Left forelimb (tissue), 1 donor: Measurements from ENCODE around the gene VEZF1.

Source experiments
- DNase-seq: peaks from one replicate; pipeline ENCODE4 v3.0.0-alpha.2; 2018; ENCODE audit warnings: low spot score

Gene VEZF1

DNA sequence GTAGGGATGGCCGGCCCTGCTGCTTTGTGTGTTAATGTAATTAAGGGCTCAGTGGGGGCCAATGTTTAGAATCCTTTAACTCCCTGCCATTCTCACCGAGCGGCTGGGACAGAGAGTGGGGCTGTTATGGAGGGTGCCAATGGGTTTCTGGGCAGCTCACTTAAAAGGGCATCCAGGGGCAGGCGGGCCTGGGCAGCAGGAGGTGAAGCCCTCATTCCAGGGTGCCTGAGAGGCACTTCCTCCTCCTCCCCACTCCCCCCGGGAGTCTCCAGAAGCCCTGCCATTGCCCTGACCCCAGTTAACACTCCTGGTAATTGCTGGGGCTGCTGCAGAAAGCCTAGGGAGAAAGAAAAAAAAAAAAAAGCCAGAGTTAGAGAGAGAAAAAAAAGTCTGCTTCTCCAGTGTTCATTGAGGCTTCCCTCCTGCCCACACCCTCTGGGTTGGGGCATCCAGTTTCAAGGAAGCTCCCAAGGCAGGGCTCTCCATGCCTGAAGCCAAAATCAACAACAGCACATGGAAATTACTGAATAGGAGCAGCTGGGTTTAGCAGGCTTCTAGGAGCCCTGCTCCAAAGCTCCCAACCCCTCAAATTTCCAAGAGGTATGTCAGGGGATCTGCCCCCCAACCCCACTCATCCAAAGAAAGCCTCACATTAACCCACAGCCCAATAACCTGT lies 60.9 kb downstream of the VEZF1 start:
- no peak for DNase-seq

DNA sequence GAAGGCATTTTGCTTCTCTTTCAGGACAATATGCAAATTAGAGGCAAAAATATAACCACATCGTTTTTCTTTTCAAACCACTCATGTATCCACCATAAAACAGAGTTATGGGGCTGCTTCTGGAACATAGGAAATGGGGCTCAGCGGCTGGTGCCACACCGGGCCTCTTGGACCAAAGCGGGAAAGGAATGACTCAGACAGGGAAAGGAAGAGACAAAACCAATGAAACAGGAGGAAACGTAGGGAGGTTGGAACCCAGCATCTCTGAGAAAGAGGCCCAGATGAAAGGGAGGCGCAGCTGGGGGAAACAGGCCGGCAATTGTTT lies 61.4 kb downstream of the VEZF1 start:
- DNase-seq: no peak

DNA sequence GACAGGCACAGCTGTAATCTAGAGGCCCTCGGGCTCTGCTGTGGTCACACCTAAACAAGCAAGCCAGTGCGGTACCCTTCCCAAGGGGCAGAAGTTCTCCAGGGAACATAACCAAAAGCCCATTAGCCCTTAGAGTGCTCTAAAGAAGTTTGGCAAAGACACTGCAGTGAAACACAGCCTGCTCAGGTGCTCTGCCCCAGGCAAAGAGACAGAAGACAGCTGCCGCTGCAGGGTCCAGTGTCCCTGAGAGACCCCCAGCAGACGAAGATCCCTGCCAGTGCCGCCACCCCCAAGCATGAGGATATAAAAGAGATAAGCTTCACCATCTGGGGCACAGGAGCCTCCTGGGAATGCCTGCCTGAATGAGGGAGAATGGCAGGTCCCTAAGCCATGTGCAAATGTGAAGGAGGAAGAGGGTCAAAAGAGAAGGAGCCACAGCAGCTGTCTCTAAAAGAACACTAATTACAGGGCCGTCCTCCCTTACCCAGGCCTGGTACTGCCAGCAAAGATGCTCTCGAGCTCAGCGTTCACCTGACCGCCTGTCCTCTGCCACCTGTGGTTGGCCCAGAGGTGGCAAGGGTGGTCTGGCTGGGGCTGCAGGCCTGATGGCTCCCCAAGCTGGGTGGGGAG lies 62.6 kb downstream of the VEZF1 start:
- no peak for DNase-seq

DNA sequence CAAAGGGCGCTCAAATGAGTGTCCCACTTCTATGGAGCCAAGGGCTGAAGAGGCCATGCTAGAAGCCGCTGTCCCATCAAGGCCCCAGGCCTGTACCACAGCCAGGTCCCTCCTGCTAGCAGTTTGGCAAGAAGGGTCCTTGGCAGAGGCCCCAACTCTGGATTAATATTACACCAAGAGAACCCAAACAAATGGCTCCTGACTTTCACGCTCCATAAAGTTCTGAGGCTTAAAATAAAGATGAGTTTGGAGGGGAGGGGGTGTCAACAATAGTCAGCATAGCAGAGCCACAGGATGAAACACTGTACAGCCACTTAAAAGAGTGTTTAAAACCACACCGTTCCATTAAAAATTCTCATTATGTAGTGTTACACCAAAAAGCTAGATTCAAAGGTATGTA lies 63.4 kb downstream of the VEZF1 start:
- no peak for DNase-seq
